ENCODE measurements around the gene CHRNA1.

CHRNA1 gene

DNA sequence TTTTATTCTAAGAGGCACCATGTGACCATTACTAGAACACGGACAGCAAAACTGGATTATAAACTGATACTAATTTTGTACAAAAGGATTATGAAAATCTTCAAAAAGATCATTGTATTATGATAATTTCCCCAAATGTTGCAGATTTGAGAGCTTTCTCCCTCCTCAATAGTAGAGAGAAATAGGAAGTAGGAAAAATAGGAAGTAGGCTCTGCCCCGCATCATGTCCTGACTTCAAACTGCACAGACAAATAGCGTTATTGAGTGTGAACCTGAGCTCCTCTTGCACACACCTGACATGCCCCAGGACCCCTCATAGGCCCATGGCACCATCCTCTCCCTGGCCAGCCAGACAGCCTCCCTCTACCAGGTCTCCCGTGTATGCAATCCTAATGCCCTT is 25.4 kb downstream of the CHRNA1 start:
- Histone ChIP-seq H3K9ac (ENCODE audit: low read length) (no peak overlapping the region), H3K27ac (ENCODE audit: low read length) (no peak overlapping the region), H3K4me2 (ENCODE audit: low read length) (no peak overlapping the region; the same call in 1 of the 2 replicates), H3K79me2 (ENCODE audit: low read length) (no peaks in the 10 kb centered on the region), H2AFZ (ENCODE audit: low read depth, low read length) (no peak overlapping the region), H3K4me3 (ENCODE audit: low read length) (no peak overlapping the region), H3K27me3 (ENCODE audit: low read depth, low read length) (peaks cover 2% of the 10 kb centered on the region; the same call in 1 of the 2 replicates), H3K9me3 (ENCODE audit: insufficient read depth, low read length) (no peaks in the 10 kb centered on the region), H4K20me1 (ENCODE audit: insufficient read depth, low read length) (no peaks in the 10 kb centered on the region), H3K36me3 (replicated peaks; ENCODE audit: low read depth, low read length) (no peaks in the 10 kb centered on the region), H3K4me1 (ENCODE audit: low read length) (no peaks in the 10 kb centered on the region)
- no peak for TF ChIP-seq EZH2phosphoT487 (IDR thresholded peaks at IDR 0.05; ENCODE audit: low read depth)
- no peak for TF ChIP-seq CTCF (IDR thresholded peaks at IDR 0.05; ENCODE audit: low read depth, low read length)

DNA sequence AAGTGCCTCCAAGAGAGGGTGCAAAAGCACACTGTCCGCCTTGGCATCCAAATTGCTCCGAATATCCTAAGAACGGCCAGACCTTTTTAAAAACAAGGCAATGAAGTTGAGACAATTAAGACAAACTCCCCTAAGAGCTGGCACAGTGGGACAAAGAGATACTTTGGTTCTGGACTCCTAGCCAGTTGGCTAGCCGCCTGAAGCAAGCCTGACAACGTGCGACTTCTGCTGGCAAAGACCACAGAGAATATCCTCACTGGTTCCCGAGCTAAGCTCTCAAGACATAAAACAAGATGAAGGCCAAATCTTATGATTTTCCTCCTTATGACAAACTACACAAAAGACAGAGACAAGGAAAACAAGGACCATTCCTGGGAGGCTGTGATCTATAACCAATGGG is 32.7 kb downstream of the CHRNA1 start:
- no peaks in the 10 kb centered on the region for H3K9me3 ChIP-seq (ENCODE audit: insufficient read depth, low read length)
- no peak overlapping the region for H3K4me3 ChIP-seq (ENCODE audit: low read length)
- H3K9ac ChIP-seq (ENCODE audit: low read length): no peak overlapping the region
- TF ChIP-seq EZH2phosphoT487 (IDR thresholded peaks at IDR 0.05; ENCODE audit: low read depth) (no peak), CTCF (IDR thresholded peaks at IDR 0.05; ENCODE audit: low read depth, low read length) (no peak)
- no peak overlapping the region for H3K4me2 ChIP-seq (ENCODE audit: low read length)
- H3K36me3 ChIP-seq (replicated peaks; ENCODE audit: low read depth, low read length): no peaks in the 10 kb centered on the region
- no peaks in the 10 kb centered on the region for H4K20me1 ChIP-seq (ENCODE audit: insufficient read depth, low read length)
- H3K4me1 ChIP-seq (ENCODE audit: low read length): no peaks in the 10 kb centered on the region
- no peak overlapping the region for H2AFZ ChIP-seq (ENCODE audit: low read depth, low read length)
- H3K79me2 ChIP-seq (ENCODE audit: low read length): no peaks in the 10 kb centered on the region
- H3K27me3 ChIP-seq (ENCODE audit: low read depth, low read length): 0 out of 2 replicates have a peak, but pooled peaks cover 2% of the 10 kb centered on the region
- no peak overlapping the region for H3K27ac ChIP-seq (ENCODE audit: low read length)

DNA sequence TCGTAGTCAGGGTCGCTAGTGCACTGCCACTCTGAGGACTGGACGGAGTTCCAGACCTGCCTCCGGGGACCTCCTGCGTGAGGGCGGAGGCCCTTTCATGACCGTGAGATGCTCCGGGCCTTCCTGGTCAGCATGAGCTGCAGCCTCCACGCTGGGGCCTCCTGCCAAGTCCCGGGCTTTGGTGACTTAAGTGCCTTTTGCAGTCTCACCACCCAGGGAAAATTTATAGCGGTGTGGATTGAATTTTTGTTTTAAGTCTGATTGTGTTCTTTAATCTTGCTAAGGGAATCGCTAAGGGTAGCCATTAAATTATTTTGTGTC is 33.6 kb downstream of the CHRNA1 start:
- H3K4me2 ChIP-seq (ENCODE audit: low read length): no peak overlapping the region
- no peaks in the 10 kb centered on the region for H3K79me2 ChIP-seq (ENCODE audit: low read length)
- no peak for TF ChIP-seq CTCF (IDR thresholded peaks at IDR 0.05; ENCODE audit: low read depth, low read length)
- TF ChIP-seq EZH2phosphoT487 (IDR thresholded peaks at IDR 0.05; ENCODE audit: low read depth): no peak
- no peak overlapping the region for H3K27ac ChIP-seq (ENCODE audit: low read length)
- H3K4me1 ChIP-seq (ENCODE audit: low read length): no peaks in the 10 kb centered on the region
- no peaks in the 10 kb centered on the region for H4K20me1 ChIP-seq (ENCODE audit: insufficient read depth, low read length)
- H3K9me3 ChIP-seq (ENCODE audit: insufficient read depth, low read length): no peaks in the 10 kb centered on the region
- no peaks in the 10 kb centered on the region for H3K36me3 ChIP-seq (replicated peaks; ENCODE audit: low read depth, low read length)
- H3K9ac ChIP-seq (ENCODE audit: low read length): no peak overlapping the region
- H2AFZ ChIP-seq (ENCODE audit: low read depth, low read length): no peak overlapping the region
- H3K27me3 ChIP-seq (ENCODE audit: low read depth, low read length): 0 out of 2 replicates have a peak, but pooled peaks cover 2% of the 10 kb centered on the region
- no peak overlapping the region for H3K4me3 ChIP-seq (ENCODE audit: low read length)

DNA sequence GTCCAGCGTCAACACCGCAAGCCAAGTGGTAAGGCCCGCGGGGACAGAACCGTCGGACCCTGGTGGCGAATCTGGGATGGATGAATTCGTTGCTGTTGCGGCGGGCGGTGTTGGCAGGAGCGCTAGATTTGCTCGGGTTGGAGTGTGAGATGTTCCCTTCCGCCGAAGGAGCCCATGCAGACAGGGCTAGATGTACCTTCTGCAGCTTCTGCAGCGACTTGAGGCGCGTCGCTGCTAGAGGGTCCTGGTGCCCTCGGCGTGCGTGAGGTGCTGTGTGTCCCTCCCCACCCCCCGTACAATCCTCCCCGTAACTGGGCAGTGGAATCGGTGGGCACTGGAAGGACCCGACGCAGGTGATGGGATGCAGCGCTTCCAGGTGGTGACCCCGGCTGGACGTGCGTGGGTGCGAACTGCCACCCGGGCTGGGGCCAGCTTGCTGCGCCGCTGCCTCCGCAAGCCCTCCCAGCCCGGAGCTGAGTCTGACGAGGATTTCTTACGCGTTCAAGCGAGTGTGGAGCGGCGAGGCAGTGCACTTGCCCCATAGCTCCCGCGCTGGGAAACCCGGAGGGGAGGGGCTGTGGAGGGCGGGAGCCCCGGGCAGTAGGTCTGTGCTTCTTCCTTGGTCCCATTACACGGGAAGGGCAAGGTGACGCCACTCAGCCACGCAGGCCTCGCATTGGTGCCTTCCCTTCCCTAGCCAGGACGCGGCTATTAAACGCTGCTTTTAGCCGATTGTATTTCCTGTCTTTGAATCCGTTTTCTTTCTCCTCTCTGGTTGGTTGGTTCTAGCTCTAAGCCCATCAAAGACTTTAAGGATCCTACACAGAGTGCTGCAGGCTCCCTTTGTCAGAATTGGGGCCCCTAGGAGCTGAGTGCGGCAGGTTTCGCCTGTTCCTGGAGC is 34.2 kb downstream of the CHRNA1 start:
- Histone ChIP-seq H4K20me1 (ENCODE audit: insufficient read depth, low read length) (no peaks in the 10 kb centered on the region), H3K9ac (ENCODE audit: low read length) (no peak overlapping the region), H3K36me3 (replicated peaks; ENCODE audit: low read depth, low read length) (no peaks in the 10 kb centered on the region), H3K9me3 (ENCODE audit: insufficient read depth, low read length) (no peaks in the 10 kb centered on the region), H3K27ac (ENCODE audit: low read length) (no peak overlapping the region), H3K27me3 (ENCODE audit: low read depth, low read length) (0 out of 2 replicates have a peak, but pooled peaks cover under 1% of the 10 kb centered on the region), H3K79me2 (ENCODE audit: low read length) (no peaks in the 10 kb centered on the region), H3K4me2 (ENCODE audit: low read length) (no peak overlapping the region), H2AFZ (ENCODE audit: low read depth, low read length) (no peak overlapping the region), H3K4me1 (ENCODE audit: low read length) (no peaks in the 10 kb centered on the region), H3K4me3 (ENCODE audit: low read length) (no peak overlapping the region)
- TF ChIP-seq EZH2phosphoT487 (IDR thresholded peaks at IDR 0.05; ENCODE audit: low read depth): no peak
- no peak for TF ChIP-seq CTCF (IDR thresholded peaks at IDR 0.05; ENCODE audit: low read depth, low read length)

All from OCI-LY3 (cell line).